Urinary bladder (tissue), 4 donors: ENCODE data around the gene LETMD1. TPM values are rescaled to one million over a fixed set of nuclear protein-coding genes. Genes with fewer than 3 reads are reported as not detected.

ENCODE experiments used
- DNase-seq: peaks from one replicate; pipeline ENCODE4 v3.0.0-alpha.2; 2015; ENCODE audit errors: extremely low spot score
- H3K27ac ChIP-seq: one replicate; pipeline ENCODE4 v1.5.1; 2013; ENCODE audit warnings: low read depth, mild to moderate bottlenecking, moderate library complexity
- H3K36me3 ChIP-seq: one replicate; pipeline ENCODE4 v1.6.1; 2013; ENCODE audit warnings: mild to moderate bottlenecking, moderate library complexity; ENCODE audit not compliant: insufficient read depth
- H3K4me1 ChIP-seq: one replicate; pipeline ENCODE4 v1.6.1; 2013; ENCODE audit warnings: mild to moderate bottlenecking, moderate library complexity; ENCODE audit not compliant: insufficient read depth
- H3K4me3 ChIP-seq: one replicate; pipeline ENCODE4 v1.5.1; 2013; ENCODE audit warnings: low read depth, low read length
- WGBS: extraction: QIAGEN DNeasy Blood & Tissue Kit; methylation state at CpG from one replicate; pipeline ENCODE4 v1.1.7; 2013; 5-methylcytosine and 5-hydroxymethylcytosine counted together
- polyA plus RNA-seq: library from polyadenylated mRNA; stranded (reverse); fragments of 200-250 nt; gene quantifications from one replicate; pipeline ENCODE4 v1.2.3, GENCODE V29; 2013
- small RNA-seq: library from RNA; depleted of rRNA; stranded (forward); fragments of <200 nt; gene quantifications from one replicate; pipeline ENCODE3, GENCODE V24; 2014
- total RNA-seq: library from RNA; depleted of rRNA; stranded (reverse); fragments of >200 nt; gene quantifications from one replicate; pipeline ENCODE4 v1.2.3, GENCODE V29; 2014
- donor health status: healthy with polysubstance abuse.
- donor health status: healthy.

LETMD1 gene
- total and polyA plus RNA-seq, 2 donors: 61.4 to 63.3 TPM

DNA sequence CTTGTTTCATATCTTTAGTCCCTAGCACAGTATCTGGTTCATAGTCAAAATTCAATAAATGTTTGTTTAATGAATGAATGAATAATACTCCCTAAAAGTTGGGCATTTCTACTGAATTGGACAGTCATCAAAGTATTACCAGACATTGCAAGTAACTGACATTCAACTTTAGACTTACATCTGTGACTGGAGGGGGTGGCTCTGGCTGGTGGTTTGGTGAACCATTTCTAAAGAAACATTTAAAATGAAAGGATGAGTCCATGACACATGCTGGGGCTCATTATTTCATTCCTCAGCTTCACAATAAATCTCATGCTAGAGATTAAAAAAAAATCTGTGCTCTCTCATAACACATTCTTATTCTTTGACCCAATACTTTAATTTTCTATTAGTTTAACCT is 55.9 kb downstream of the LETMD1 start:
- no peak for DNase-seq
- peaks cover 10% of the 10 kb centered on the region for H3K36me3 ChIP-seq
- no peak overlapping the region for H3K27ac ChIP-seq
- no peaks in the 10 kb centered on the region for H3K4me1 ChIP-seq
- no peak overlapping the region for H3K4me3 ChIP-seq

GRCh38 chr12:51108136-51108535 is 60.0 kb downstream of the LETMD1 start:
- Histone ChIP-seq H3K4me3 (no peak overlapping the region), H3K27ac (no peak overlapping the region), H3K4me1 (no peaks in the 10 kb centered on the region), H3K36me3 (peaks cover 4% of the 10 kb centered on the region)
- WGBS: 94% methylated on average over 4 of the region's 4 CpGs
- no peak for DNase-seq

Small RNAs within 50 kb of the gene (small RNA-seq; reads per million reads assigned to genes)
- gene RNU6-1273P: not detected
- not detected for gene RNU6-87P

Other genes starting within 250 kb of the LETMD1 start
- gene TMPRSS12, start 205.4 kb upstream of the LETMD1 start, total RNA-seq: not detected
- not detected for gene TMPRSS12, start 205.4 kb upstream of the LETMD1 start, polyA plus RNA-seq
- gene HIGD1C, start 95.8 kb upstream of the LETMD1 start, total RNA-seq: not detected
- not detected for gene HIGD1C, start 95.8 kb upstream of the LETMD1 start, polyA plus RNA-seq
- gene SLC11A2, start 21.9 kb upstream of the LETMD1 start, total RNA-seq: 78.3 TPM
- 21.5 TPM for gene SLC11A2, start 21.9 kb upstream of the LETMD1 start, polyA plus RNA-seq
- gene CSRNP2, start 35.3 kb downstream of the LETMD1 start, total RNA-seq: 22.6 TPM
- gene CSRNP2, start 35.3 kb downstream of the LETMD1 start, polyA plus RNA-seq: 15.7 TPM
- 20.8 TPM for gene TFCP2, start 124.8 kb downstream of the LETMD1 start, total RNA-seq
- 21.5 TPM for gene TFCP2, start 124.8 kb downstream of the LETMD1 start, polyA plus RNA-seq
- gene POU6F1, start 169.7 kb downstream of the LETMD1 start, total RNA-seq: 4.3 TPM
- 10.6 TPM for gene POU6F1, start 169.7 kb downstream of the LETMD1 start, polyA plus RNA-seq
- gene DAZAP2, start 190.5 kb downstream of the LETMD1 start, total RNA-seq: 89.1 TPM
- gene DAZAP2, start 190.5 kb downstream of the LETMD1 start, polyA plus RNA-seq: 487 TPM
- gene SMAGP, start 222.1 kb downstream of the LETMD1 start, total RNA-seq: 13.4 TPM
- 10.0 TPM for gene SMAGP, start 222.1 kb downstream of the LETMD1 start, polyA plus RNA-seq